NOMO-1 treated with dmso at 0.1 percent for 144 hours (cell line): ENCODE data around the gene ALAS2.
"Not testable (repeated sequence)": the region's sequence is repeated elsewhere in the genome, so short reads cannot be mapped to it uniquely, and the experiment has no call there.

Source experiments
- DNase-seq: peaks from one replicate; lab custom pipeline; 2025; ENCODE audit not compliant: unreplicated experiment; lab: John Stamatoyannopoulos, UW

ALAS2 gene

GRCh38 chrX:55006827-55007621 lies 23.8 kb downstream of the ALAS2 start:
- no peak for DNase-seq

GRCh38 chrX:55005256-55005655 lies 25.5 kb downstream of the ALAS2 start:
- no peak for DNase-seq

GRCh38 chrX:55004231-55004630 lies 26.5 kb downstream of the ALAS2 start:
- DNase-seq: no peak

- DNase-seq: peak; percentile 88
These were observed 30.8 kb downstream of the ALAS2 start, which contains the start of gene APEX2 for GRCh38 chrX:54999717-55000598. Gene APEX2 (plus strand): TSS chrX:55000363. CDS start chrX:55000423, 60 bp downstream.

- no peak for DNase-seq
These were observed 35.2 kb downstream of the ALAS2 start for GRCh38 chrX:54995621-54996020.

- peak; percentile 19 for DNase-seq
These were observed 36.0 kb downstream of the ALAS2 start for GRCh38 chrX:54994668-54995351.

- no peak for DNase-seq
These were observed 36.7 kb downstream of the ALAS2 start, which contains the start of gene PFKFB1 for GRCh38 chrX:54994099-54994498. Gene PFKFB1 (minus strand): TSS chrX:54994188. CDS start chrX:54994007, 181 bp downstream.

GRCh38 chrX:54992911-54993622 lies 37.7 kb downstream of the ALAS2 start:
- no peak for DNase-seq

GRCh38 chrX:54991706-54992105 lies 39.1 kb downstream of the ALAS2 start:
- DNase-seq: no peak

GRCh38 chrX:54983306-54983705 lies 47.5 kb downstream of the ALAS2 start:
- DNase-seq: not testable (repeated sequence)

- peak; percentile 0 for DNase-seq
These were observed 50.4 kb downstream of the ALAS2 start for GRCh38 chrX:54980334-54980733.

GRCh38 chrX:54979432-54979831 lies 51.3 kb downstream of the ALAS2 start:
- no peak for DNase-seq

- no peak for DNase-seq
These were observed 52.3 kb downstream of the ALAS2 start for GRCh38 chrX:54978448-54978847.

GRCh38 chrX:54977387-54977786 lies 53.4 kb downstream of the ALAS2 start:
- DNase-seq: no peak

GRCh38 chrX:54964766-54965497 lies 65.8 kb downstream of the ALAS2 start:
- DNase-seq: no peak

GRCh38 chrX:54961750-54962149 lies 69.0 kb downstream of the ALAS2 start:
- no peak for DNase-seq
